Measurements from ENCODE around the gene JMJD6.
"Not testable (repeated sequence)": the region's sequence is repeated elsewhere in the genome, so short reads cannot be mapped to it uniquely, and the experiment has no call there.

The JMJD6 gene

GRCh38 chr17:76726231-76726775 lies at the start of gene JMJD6:
Gene JMJD6, minus strand, starts transcription at chr17:76726606. Its CDS starts 131 bp downstream, at chr17:76726475.
- DNase-seq, result peak; percentile 96

- DNase-seq, result no peak
Measured at GRCh38 chr17:76775021-76775600, 48.7 kb upstream of the JMJD6 start.

DNA sequence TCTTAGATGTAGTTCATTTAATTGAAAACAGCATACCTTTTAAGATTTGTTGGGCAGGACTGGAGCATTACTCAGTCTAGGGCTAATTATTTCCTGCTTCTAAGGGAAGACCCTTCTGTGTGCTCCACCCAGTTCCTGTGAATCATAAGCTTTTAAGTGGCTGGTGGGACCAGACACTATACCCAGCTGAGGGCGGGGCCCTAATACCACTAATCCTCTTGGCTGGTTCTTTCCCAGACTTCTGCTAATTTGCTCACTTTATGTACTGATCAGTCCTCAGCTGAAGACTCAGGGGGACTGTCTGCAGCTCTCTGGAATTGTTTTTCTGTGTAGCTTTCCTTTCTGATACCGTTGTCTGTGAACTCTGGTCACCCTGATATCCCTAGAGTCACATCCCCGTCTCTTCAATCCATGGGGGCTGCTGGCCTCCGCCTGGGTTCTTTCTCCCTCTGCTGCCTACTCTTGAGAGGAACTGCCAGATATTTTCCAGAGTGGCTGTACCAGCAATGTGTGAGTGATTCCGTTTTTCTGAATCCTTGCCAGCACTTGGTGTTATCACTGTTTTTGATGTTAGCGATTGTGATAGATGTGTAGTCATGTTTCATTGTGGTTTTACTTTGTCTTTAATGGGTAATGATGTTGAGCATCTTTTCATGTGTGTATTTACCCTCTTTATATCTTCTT lies 46.6 kb upstream of the JMJD6 start:
- peak; percentile 91 for DNase-seq

DNA sequence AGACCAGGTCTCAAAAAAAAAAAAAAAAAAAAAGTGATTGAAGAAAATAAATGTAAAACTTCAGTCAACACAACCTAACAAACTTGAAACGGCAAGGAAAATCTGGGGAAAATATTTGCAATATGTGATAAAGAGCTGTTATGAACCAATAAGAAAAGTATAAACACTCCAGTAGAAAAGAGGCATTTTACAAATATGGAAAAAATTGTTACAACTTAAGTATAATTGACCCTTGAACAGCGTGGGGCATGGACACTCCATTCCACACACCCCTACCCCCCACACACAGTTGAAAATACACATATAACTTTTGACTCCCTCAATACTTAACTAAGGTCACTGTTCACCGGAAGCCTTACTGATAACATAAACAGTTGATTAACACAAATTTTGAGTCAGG lies 32.2 kb upstream of the JMJD6 start:
- DNase-seq, result no peak

DNA sequence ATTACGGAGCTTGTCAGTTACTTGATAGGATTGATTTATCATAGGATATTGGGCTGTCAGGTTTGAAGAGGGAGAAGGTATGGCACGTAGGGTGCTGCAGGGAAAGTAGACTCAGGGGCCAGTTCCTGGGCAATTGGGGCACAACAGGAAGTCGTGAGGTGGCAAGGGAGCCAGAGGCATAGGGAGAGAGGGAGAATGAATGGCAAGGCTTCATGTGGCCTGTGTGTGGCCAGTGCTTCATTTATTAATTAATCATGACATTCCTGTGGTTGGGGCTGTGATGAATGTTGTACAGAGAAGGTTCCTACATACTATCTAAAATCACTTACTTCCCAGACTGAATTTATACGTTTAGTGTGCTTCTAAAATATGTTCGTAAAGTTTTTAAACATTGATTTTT lies 30.9 kb upstream of the JMJD6 start:
- DNase-seq, result no peak

DNA sequence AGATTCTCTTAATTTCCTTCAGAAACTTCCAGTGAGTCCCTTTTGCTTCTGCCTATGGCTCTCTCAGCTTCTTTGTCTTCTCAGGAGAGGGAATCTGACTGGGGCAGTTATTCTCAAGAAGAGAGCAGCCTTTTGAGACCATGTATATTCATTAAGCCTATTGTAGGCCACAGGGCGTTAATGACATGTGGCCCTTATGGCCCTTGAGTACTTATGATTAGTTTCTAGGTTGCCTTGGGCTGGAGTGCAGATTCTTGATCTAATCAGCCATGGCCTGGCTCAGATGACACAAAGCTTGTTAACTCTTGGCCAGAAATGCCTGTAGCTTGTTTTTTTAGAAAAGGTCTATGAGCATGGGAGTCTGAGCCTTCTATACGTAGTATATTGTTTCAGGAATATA lies 28.9 kb upstream of the JMJD6 start:
- DNase-seq, result no peak

- no peak for DNase-seq
Measured at GRCh38 chr17:76753061-76753961, 26.9 kb upstream of the JMJD6 start.

- no peak for DNase-seq
Measured at GRCh38 chr17:76752006-76752405, 25.6 kb upstream of the JMJD6 start.

GRCh38 chr17:76751416-76751993 lies 25.1 kb upstream of the JMJD6 start:
- DNase-seq, result no peak

DNA sequence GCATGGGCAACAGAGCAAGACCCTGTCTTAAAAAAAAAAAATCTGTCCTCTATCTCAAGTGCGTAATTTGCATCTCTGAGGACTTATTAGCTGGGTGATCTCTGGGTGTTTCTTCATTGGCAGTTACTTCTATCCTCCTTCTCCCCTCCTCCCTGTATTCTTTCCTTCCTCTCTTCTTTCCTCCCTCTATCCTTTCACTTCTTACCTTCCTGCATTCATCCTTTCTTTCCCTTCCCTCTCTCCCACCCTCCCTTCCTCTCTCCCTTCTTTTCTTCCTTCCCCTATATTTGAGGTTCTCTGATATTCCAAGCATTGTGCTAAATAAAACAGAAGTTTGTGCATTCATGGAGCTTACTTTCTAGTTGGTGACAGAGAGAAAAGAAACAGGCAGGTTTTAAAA lies 22.3 kb upstream of the JMJD6 start:
- DNase-seq, result no peak

- DNase-seq, result no peak
Measured at GRCh38 chr17:76747716-76748363, 21.4 kb upstream of the JMJD6 start.

GRCh38 chr17:76745785-76746184 lies 19.4 kb upstream of the JMJD6 start:
- peak; percentile 42 for DNase-seq

DNA sequence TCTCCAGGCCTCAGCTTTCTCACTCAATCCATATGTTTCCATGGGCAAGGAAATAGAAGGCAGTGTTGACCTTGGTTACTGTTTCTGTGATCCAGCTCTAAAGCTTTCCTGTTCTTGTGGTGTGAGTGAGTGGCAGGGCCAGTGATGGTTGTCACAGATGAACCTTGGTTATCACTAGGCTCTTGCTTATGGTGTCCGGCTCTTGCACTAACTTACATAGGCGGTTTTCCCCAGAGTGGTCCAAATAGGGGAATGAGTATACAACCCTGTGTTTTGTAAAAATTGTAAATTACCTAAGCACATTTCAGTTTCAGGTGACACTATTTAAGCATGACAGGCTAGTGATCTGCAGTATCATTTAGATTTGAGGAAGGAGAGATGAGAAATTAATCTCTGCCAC lies 18.3 kb upstream of the JMJD6 start:
- DNase-seq, result no peak

- DNase-seq, result no peak
Measured at GRCh38 chr17:76742958-76743357, 16.6 kb upstream of the JMJD6 start.

DNA sequence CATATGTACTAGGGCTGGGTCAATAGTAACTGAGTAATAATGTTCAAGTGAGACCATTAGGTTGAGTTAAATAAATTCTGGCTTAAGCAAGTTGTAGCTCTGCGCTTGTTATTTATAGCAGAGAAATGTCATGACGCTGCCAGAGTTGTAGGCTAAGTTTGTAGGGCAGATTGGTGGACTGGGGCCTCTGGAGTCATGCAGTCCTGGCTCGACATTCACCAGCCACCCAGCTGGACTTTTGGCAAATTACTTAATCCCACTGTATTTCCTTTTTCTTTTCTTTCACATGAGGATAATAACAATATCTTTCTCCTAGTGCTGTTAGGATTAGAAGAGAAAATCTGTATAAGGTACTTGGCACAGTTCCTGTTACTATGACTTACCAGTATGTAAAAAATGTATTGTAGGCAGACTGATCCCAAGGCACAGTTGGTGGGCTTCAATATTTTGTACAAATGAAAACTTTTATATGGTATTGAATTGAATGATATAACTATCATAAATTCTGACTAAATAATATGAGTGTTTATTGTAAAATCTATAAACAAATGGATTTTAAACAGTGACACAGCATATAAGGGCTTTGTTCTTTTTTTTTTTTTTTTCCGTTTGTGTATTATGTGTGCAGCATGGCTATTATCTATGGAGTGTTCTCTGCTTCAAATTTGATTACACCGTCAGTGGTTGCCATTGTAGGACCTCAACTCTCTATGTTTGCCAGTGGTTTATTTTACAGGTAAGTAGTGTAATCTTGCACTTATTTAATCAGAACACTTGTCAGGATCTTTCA lies 14.1 kb upstream of the JMJD6 start:
- DNase-seq, result no peak

DNA sequence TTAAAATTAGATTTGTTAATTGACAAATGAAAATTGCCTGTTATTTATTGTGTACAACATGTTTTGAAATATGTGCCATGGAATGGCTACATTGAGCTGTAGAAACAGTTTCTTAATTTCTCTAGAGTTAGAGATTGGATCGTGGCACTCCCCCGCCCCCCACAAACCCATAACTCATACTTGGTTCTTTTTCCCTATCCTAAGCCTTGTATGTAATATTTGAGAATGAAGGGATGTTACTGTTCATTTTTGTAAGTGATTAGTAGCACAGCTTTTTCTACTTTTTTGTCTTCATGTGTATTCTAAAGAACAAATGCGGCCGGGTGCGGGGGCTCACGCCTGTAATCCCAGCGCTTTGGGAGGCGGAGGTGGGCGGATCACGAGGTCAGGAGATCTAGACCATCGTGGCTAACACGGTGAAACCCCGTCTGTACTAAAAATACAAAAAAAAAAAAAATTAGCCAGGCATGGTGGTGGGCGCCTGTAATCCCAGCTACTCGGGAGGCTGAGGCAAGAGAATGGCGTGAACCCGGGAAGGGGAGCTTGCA lies 13.2 kb upstream of the JMJD6 start:
- not testable (repeated sequence) for DNase-seq

DNA sequence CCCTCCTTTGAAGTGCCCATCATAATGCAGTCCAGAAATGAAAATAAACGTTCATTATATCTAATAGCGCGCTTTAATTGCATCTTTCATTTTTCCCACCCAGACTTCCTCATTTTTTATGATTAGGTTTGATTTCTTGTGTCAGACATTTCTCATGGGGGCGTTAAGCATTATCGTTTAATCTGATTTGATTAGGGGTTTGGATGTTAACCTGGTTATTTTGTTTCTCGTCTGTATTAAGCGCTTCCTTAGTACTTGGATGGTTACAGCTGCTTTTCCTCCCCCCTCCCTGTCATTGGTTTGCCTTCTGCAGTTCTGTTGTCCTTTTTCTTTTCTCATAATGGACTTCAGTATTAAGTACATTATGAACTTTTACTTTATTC lies 12.1 kb upstream of the JMJD6 start:
- no peak for DNase-seq

DNA sequence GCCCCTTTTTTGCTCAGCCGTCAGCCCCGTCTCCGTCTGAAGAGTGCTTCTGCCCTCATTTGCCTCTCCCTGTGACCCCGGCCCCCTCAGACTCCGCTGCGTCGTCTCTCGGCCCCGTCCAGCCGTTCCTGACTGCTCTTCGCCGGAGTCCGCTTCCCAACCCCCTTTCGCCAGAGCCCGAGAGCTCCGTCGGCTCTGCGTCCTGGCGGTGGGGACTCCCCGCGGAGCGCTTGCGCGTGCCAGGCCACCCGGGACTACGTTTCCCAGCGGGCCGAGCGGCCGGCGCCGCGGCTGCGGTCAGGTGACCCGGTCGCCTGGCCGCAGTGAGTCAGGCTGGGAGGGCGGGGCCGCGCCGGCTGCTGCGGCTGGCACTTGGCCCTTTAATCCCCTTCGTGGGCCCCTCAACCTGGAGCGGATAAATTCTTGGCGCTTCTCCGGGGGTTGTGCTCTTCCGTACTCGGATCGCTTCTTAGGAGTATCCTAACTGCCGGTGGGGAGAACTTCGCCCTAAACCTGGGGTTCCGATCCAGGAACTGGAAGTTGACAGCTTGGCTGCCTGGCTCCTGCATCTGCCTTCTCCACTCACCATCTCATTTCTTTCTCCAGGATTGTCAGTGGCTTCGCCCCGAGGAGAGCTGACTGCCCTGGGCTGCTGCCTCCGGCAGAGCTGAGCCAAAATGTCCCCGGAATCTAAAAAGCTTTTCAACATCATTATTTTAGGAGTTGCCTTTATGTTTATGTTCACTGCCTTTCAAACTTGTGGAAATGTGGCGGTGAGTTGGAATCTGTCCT lies 11.5 kb upstream of the JMJD6 start, which contains the start of gene MFSD11:
MFSD11 (plus strand) TSS at position 444 of the 792 bp plus-strand sequence; CDS start at position 678, 234 bp downstream.
- peak; percentile 95 for DNase-seq

GRCh38 chr17:76737082-76737675 lies 10.8 kb upstream of the JMJD6 start, which contains the start of gene SRSF2:
Gene SRSF2, minus strand, starts transcription at chr17:76737331. Its CDS starts 171 bp downstream, at chr17:76737160.
- DNase-seq, result peak; percentile 99

All from EL (cell line).